Vagina (tissue), 2 donors: ENCODE data around the gene ARHGEF28. TPM values are rescaled to one million over a fixed set of nuclear protein-coding genes. Genes with fewer than 3 reads are reported as not detected.

ENCODE experiments used
- DNase-seq, 2 donors: peaks; one replicate each; pipeline ENCODE4 v3.0.0-alpha.2; 2017; ENCODE audit errors: extremely low spot score in 2 of 2
- H3K27ac ChIP-seq: fragments of 200-600 bp; sonication (generic); one replicate; pipeline ENCODE4 v1.5.1; 2019
- H3K27me3 ChIP-seq: fragments of 200-600 bp; sonication (generic); one replicate; pipeline ENCODE4 v1.5.1; 2019
- H3K36me3 ChIP-seq, 2 donors: fragments of 200-600 bp; sonication (generic); one replicate each; pipeline ENCODE4 v1.5.1; 2017 to 2019
- H3K4me1 ChIP-seq: fragments of 200-600 bp; sonication (generic); one replicate; pipeline ENCODE4 v1.5.1; 2019
- H3K4me3 ChIP-seq, 2 donors: fragments of 200-600 bp; sonication (generic); 1 replicate in 1 of 2; 2 replicates in 1 of 2; pipeline ENCODE4 v1.5.1; 2016 to 2019
- H3K9me3 ChIP-seq: fragments of 200-600 bp; sonication (generic); one replicate; pipeline ENCODE4 v1.5.1; 2019
- POLR2A ChIP-seq, 2 donors: fragments of 450-650 bp; IDR thresholded peaks; one replicate each; pipeline ENCODE4 v1.6.1; 2017; ENCODE audit warnings: antibody characterized with exemption in 2 of 2, mild to moderate bottlenecking in 2 of 2, moderate library complexity in 2 of 2
- POLR2AphosphoS5 ChIP-seq, 2 donors: sonication (generic); formaldehyde crosslinking; IDR thresholded peaks; one replicate each; pipeline ENCODE4 v1.9.0; 2017; ENCODE audit warnings: antibody characterized with exemption in 2 of 2, mild to moderate bottlenecking in 2 of 2, low read depth in 1 of 2; ENCODE audit not compliant: insufficient read depth in 1 of 2
- intact Hi-C: fragments of 100-400 bp; cut with DNase I; formaldehyde crosslinking; loops from one replicate; pipeline ENCODE4 v1.15.1; 2023
- total RNA-seq: library from RNA; depleted of rRNA; stranded (reverse); fragments of >200 nt; gene quantifications from one replicate; pipeline ENCODE4 v1.2.3, GENCODE V29; 2016
- TF ChIP-seq, protein P1 (sequence below), 3 experiments: fragments of 450-650 bp in 2 of 3; fragments of 200-600 bp in 1 of 3; sonication (generic) in 1 of 3; IDR thresholded peaks; one replicate each; pipeline ENCODE4 v1.5.1; 2017 to 2019; ENCODE audit warnings: antibody characterized with exemption in 3 of 3, mild to moderate bottlenecking in 2 of 3, moderate library complexity in 2 of 3

The ARHGEF28 gene
- total RNA-seq, 1 donor from 2014 or later: 41.0 TPM

GRCh38 chr5:73901455-73901854, 275.5 kb downstream of the ARHGEF28 start:
- Histone ChIP-seq H3K27ac (no peak overlapping the region), H3K9me3 (no peaks in the 10 kb centered on the region), H3K36me3 (peaks cover 0 to 11% of the 10 kb centered on the region in 2 donors), H3K4me3 (no peak overlapping the region), H3K27me3 (no peaks in the 10 kb centered on the region), H3K4me1 (peaks cover 5% of the 10 kb centered on the region)
- intact Hi-C loops: loop anchor here (5.0 kb wide), 1 partner anchor 746 kb away; no protein-coding TSS in a partner anchor
- no peak for DNase-seq
- no peak for TF ChIP-seq POLR2A (IDR thresholded peaks at IDR 0.05)
- TF ChIP-seq POLR2AphosphoS5 (IDR thresholded peaks at IDR 0.05; ENCODE audit: insufficient read depth in 1 of 2, low read depth in 1 of 2): no peak
- TF ChIP-seq, protein P1, sequence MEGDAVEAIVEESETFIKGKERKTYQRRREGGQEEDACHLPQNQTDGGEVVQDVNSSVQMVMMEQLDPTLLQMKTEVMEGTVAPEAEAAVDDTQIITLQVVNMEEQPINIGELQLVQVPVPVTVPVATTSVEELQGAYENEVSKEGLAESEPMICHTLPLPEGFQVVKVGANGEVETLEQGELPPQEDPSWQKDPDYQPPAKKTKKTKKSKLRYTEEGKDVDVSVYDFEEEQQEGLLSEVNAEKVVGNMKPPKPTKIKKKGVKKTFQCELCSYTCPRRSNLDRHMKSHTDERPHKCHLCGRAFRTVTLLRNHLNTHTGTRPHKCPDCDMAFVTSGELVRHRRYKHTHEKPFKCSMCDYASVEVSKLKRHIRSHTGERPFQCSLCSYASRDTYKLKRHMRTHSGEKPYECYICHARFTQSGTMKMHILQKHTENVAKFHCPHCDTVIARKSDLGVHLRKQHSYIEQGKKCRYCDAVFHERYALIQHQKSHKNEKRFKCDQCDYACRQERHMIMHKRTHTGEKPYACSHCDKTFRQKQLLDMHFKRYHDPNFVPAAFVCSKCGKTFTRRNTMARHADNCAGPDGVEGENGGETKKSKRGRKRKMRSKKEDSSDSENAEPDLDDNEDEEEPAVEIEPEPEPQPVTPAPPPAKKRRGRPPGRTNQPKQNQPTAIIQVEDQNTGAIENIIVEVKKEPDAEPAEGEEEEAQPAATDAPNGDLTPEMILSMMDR (IDR thresholded peaks at IDR 0.05): no peak

DNA sequence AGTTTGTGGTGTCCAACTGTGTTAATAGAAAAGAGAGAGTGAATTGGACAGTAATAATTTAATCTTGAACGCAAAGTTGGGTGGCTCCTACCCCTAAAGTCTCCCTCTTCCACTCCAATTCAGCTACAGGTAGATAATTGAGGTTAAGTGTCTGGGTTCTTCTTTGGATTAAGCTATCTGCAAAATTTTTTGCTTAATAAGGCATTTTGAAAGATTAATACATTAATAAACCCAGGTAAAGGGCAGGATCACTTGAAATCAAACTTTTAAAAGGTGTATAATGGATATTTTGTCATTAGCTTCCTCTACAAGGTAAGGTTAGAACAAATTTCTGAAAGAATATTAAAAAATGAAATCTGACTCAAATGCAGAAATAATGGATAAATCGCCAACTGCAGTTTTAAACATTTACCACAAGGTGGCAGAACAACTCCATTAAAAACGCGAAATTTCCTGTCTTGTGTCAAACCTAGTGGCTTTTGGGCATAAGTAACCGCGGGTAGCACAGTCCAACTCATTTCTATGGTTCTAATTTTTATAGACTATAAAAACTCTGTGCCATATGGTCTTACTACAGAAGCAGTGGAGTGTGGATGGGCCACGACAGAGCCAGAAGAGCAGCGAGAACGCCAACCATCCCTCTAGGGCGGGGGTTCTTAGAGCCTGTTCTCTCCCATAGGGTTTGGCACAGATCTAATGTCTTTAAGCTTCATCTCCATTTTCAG, 276.5 kb downstream of the ARHGEF28 start:
- no peaks in the 10 kb centered on the region for H3K27me3 ChIP-seq
- H3K27ac ChIP-seq: no peak overlapping the region
- no peak overlapping the region for H3K4me3 ChIP-seq
- DNase-seq: no peak
- TF ChIP-seq, protein P1 (IDR thresholded peaks at IDR 0.05): peak; percentile 78 to 89 (median 87)
- TF ChIP-seq POLR2A (IDR thresholded peaks at IDR 0.05) (no peak), POLR2AphosphoS5 (IDR thresholded peaks at IDR 0.05; ENCODE audit: insufficient read depth in 1 of 2, low read depth in 1 of 2) (peak in 1 of 2 donors; percentile 13)
- peaks cover 0 to 11% of the 10 kb centered on the region in 2 donors for H3K36me3 ChIP-seq
- intact Hi-C loops: loop anchor here (5.0 kb wide), 1 partner anchor 745 kb away; no protein-coding TSS in a partner anchor
- H3K4me1 ChIP-seq: peaks cover 5% of the 10 kb centered on the region
- no peaks in the 10 kb centered on the region for H3K9me3 ChIP-seq

- intact Hi-C loops: loop anchor here (5.0 kb wide), 1 partner anchor 744 kb away; no protein-coding TSS in a partner anchor
- no peaks in the 10 kb centered on the region for H3K27me3 ChIP-seq
- no peak for TF ChIP-seq POLR2A (IDR thresholded peaks at IDR 0.05)
- no peak for TF ChIP-seq POLR2AphosphoS5 (IDR thresholded peaks at IDR 0.05; ENCODE audit: insufficient read depth in 1 of 2, low read depth in 1 of 2)
- TF ChIP-seq, protein P1 (IDR thresholded peaks at IDR 0.05): no peak
- H3K27ac ChIP-seq: no peak overlapping the region
- H3K36me3 ChIP-seq: peaks cover 0 to 11% of the 10 kb centered on the region in 2 donors
- no peak for DNase-seq
- H3K4me1 ChIP-seq: peaks cover 5% of the 10 kb centered on the region
- no peaks in the 10 kb centered on the region for H3K9me3 ChIP-seq
- H3K4me3 ChIP-seq: no peak overlapping the region
These were observed 277.2 kb downstream of the ARHGEF28 start for GRCh38 chr5:73903169-73903568.

GRCh38 chr5:73906277-73906676, 280.3 kb downstream of the ARHGEF28 start:
- H3K9me3 ChIP-seq: no peaks in the 10 kb centered on the region
- H3K27ac ChIP-seq: no peak overlapping the region
- TF ChIP-seq POLR2A (IDR thresholded peaks at IDR 0.05): no peak
- TF ChIP-seq, protein P1 (IDR thresholded peaks at IDR 0.05): no peak
- TF ChIP-seq POLR2AphosphoS5 (IDR thresholded peaks at IDR 0.05; ENCODE audit: insufficient read depth in 1 of 2, low read depth in 1 of 2): no peak
- no peak overlapping the region for H3K4me3 ChIP-seq
- no peaks in the 10 kb centered on the region for H3K27me3 ChIP-seq
- intact Hi-C loops: no loop called here
- no peak for DNase-seq
- peaks cover 1% of the 10 kb centered on the region for H3K4me1 ChIP-seq
- peaks cover 0 to 17% of the 10 kb centered on the region in 2 donors for H3K36me3 ChIP-seq

DNA sequence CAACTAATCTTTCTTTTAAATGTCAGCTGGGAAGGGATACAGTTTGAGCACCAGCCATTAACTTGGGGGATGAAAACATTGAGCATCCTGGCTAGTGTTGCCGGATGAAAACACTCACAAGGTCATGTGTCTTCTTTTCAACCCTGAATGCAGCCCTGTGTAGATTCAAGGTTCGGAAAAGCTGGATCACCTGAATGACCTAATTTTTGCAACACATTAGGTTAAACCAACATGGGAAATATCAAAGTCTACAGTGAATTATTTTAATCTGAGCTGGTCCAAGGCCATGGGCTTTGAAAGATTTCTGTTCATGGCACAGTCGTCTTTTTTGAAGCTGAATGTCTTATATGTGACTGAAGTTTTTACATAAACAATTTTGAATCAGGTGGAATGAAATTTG, 281.2 kb downstream of the ARHGEF28 start:
- no peaks in the 10 kb centered on the region for H3K9me3 ChIP-seq
- intact Hi-C loops: no loop called here

More for the DNA sequence above, 281.2 kb downstream of the ARHGEF28 start:
- TF ChIP-seq, protein P1 (IDR thresholded peaks at IDR 0.05): no peak
- TF ChIP-seq POLR2A (IDR thresholded peaks at IDR 0.05): no peak
- TF ChIP-seq POLR2AphosphoS5 (IDR thresholded peaks at IDR 0.05; ENCODE audit: insufficient read depth in 1 of 2, low read depth in 1 of 2): no peak
- H3K4me1 ChIP-seq: peaks cover 7% of the 10 kb centered on the region
- no peak for DNase-seq
- no peak overlapping the region for H3K4me3 ChIP-seq
- H3K27me3 ChIP-seq: no peaks in the 10 kb centered on the region
- H3K27ac ChIP-seq: no peak overlapping the region
- peaks cover 0 to 17% of the 10 kb centered on the region in 2 donors for H3K36me3 ChIP-seq
